K562 (cell line): ENCODE measurements around the gene ERMN. TPM values are rescaled to one million over a fixed set of nuclear protein-coding genes. Genes with fewer than 3 reads are reported as not detected.

Experiments used
- CTBP1 ChIP-seq: fragments of 450-650 bp; IDR thresholded peaks from 2 replicates; pipeline ENCODE4 v1.6.1; 2016; ENCODE audit warnings: borderline replicate concordance
- DIDO1 ChIP-seq: fragments of 450-650 bp; IDR thresholded peaks from 2 replicates; pipeline ENCODE4 v1.6.1; 2016; ENCODE audit warnings: low read depth, missing biosample characterization, missing genetic modification characterization
- EP300 ChIP-seq: IDR thresholded peaks from 2 replicates; pipeline ENCODE4 v1.6.1; 2012; ENCODE audit warnings: low read length, improper control_type of control experiment
- FOXP1 ChIP-seq: sonication (generic); formaldehyde crosslinking; IDR thresholded peaks from 2 replicates; pipeline ENCODE4 v1.8.0; 2022; ENCODE audit warnings: mild to moderate bottlenecking, missing genetic modification reagents
- HDAC8 ChIP-seq: fragments of 450-650 bp; IDR thresholded peaks from 2 replicates; pipeline ENCODE4 v1.6.1; 2016; ENCODE audit warnings: mild to moderate bottlenecking, missing genetic modification characterization, moderate library complexity, missing compliant biosample characterization
- JUND ChIP-seq, 2 experiments: IDR thresholded peaks; 2 replicates in 1 of 2; 3 replicates in 1 of 2; pipeline ENCODE4 v1.6.1; 2011; ENCODE audit warnings: borderline replicate concordance in 2 of 2, low read depth in 2 of 2, low read length in 2 of 2, improper control_type of control experiment in 1 of 2, missing biosample characterization in 1 of 2, missing genetic modification characterization in 1 of 2, missing genetic modification reagents in 1 of 2
- KAT2B ChIP-seq: IDR thresholded peaks from one replicate; pipeline ENCODE4 v1.6.1; 2012; ENCODE audit warnings: low read depth, mild to moderate bottlenecking, control low read depth, inconsistent platforms, low read length, moderate library complexity
- KDM1A ChIP-seq, 2 experiments: fragments of 450-650 bp; IDR thresholded peaks; 2 replicates each; pipeline ENCODE4 v1.6.1; 2016; ENCODE audit warnings: mild to moderate bottlenecking in 2 of 2
- PKNOX1 ChIP-seq: fragments of 450-650 bp; IDR thresholded peaks from 2 replicates; pipeline ENCODE4 v1.6.1; 2016
- PRDM10 ChIP-seq: fragments of 450-650 bp; IDR thresholded peaks from 2 replicates; pipeline ENCODE4 v1.6.1; 2018; ENCODE audit not compliant: partially characterized antibody
- RBFOX2 ChIP-seq: fragments of 200-400 bp; formaldehyde crosslinking; IDR thresholded peaks from 2 replicates; pipeline ENCODE4 v1.6.1; 2017; ENCODE audit warnings: low read depth, mild to moderate bottlenecking, low read length, moderate library complexity
- STAG1 ChIP-seq: sonication (generic); formaldehyde crosslinking; IDR thresholded peaks from 2 replicates; pipeline ENCODE4 v1.5.0; 2020; ENCODE audit warnings: missing genetic modification reagents, borderline replicate concordance
- TEAD1 ChIP-seq, 2 experiments: fragments of 450-650 bp in 1 of 2; sonication (generic) in 1 of 2; formaldehyde crosslinking; IDR thresholded peaks; 2 replicates each; pipeline versions ENCODE4 v1.4.0 to v1.8.0; 2020 to 2022; ENCODE audit warnings: mild to moderate bottlenecking in 2 of 2, missing genetic modification reagents in 1 of 2
- YY1 ChIP-seq, 3 experiments: IDR thresholded peaks; 2 replicates each; pipeline ENCODE4 v1.6.1; 2011; ENCODE audit warnings: low read length in 2 of 3, mild to moderate bottlenecking in 2 of 3, moderate library complexity in 2 of 3, borderline replicate concordance in 1 of 3, control low read depth in 1 of 3, low read depth in 1 of 3; ENCODE audit not compliant: insufficient read depth in 3 of 3, insufficient replicate concordance in 2 of 3, control insufficient read depth in 1 of 3, insufficient read length in 1 of 3; ENCODE audit errors: extremely low read depth in 1 of 3
- ZNF584 ChIP-seq: fragments of 200-800 bp; sonication (Bioruptor generic); IDR thresholded peaks from 2 replicates; pipeline ENCODE4 v1.6.1; 2016; ENCODE audit warnings: low read depth, mild to moderate bottlenecking, missing genetic modification characterization, missing compliant biosample characterization
- ZNF785 ChIP-seq: fragments of 250-450 bp; sonication (Bioruptor Pico); IDR thresholded peaks from 2 replicates; pipeline ENCODE4 v1.4.0; 2020; ENCODE audit warnings: mild to moderate bottlenecking
- polyA plus RNA-seq, 8 experiments: library from polyadenylated mRNA; depleted of rRNA in 4 of 8; stranded (reverse) in 5 of 8; unstranded in 3 of 8; fragments of >200 nt; fragmentation: Nextera tagmentation in 2 of 8; fragmentation: Illumina TruSeq in 1 of 8; extraction: Ambion mirVana in 2 of 8; extraction: Trizol in 1 of 8; gene quantifications; 2 replicates each; pipeline versions ENCODE4 v1.2.1 to v1.2.3, GENCODE V29; 2011 to 2014; ENCODE audit warnings: inconsistent platforms in 1 of 8, missing spikeins in 1 of 8
- total RNA-seq, 7 experiments: library from RNA; depleted of rRNA in 6 of 7; stranded (reverse); fragments of >200 nt in 6 of 7; fragmentation: Illumina TruSeq in 2 of 7; extraction: Trizol in 2 of 7; gene quantifications; 2 replicates each; pipeline versions ENCODE4 v1.2.1 to v1.2.3, GENCODE V29; 2011 to 2021; ENCODE audit warnings: low replicate concordance in 1 of 7
- TF ChIP-seq, protein P1 (sequence below): fragments of 150-350 bp; IDR thresholded peaks from 2 replicates; pipeline ENCODE4 v1.6.1; 2014; ENCODE audit warnings: low read depth, mild to moderate bottlenecking, low read length, borderline replicate concordance

The ERMN gene
- total and polyA plus RNA-seq, 9 of the 15 experiments (the other 6 are each of a cell fraction or from before 2014, with no cell fraction given): 0.03 to 0.11 (median 0.05) TPM; not detected in 3

DNA sequence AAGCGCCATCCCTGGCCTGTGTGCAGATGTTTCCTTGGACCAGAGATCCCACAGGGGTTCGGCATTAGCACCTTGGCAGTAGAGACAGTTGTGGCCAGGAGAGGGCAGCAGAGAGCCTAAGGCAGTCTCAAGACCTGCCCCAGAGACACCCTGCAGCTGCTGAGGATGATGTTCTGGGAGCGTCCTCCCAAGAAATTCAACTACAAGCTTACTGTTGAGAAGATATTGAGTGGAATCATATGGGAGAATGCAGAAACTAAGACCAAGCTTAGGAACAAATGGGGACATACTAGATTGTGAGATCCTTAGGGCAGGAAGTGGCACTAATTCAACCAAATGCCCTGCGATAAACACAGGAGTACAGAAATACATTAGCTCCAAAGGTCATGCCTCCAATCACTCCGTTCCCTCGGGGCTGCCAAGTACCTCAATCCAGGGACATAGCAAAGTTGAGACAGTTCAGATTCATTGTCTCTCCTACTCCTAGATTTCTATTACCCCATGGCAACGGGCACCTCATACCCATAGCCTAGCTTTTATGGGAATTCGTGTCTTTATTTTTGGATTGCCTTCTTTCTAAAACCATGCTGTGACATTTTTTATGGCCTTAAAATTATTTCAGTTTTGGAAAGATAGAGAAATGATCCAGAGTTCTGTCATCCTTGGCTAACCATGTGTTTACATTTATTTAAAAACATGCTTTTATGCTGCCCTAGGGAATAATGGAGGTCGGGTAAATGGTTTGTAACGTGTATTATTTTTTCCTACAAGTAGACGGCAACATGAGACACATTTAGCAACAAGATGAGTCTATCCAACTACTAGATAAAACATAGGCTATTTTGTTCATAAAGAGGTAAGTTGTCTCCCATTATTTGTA lies 2.2 kb upstream of the ERMN start (continued):
- TF ChIP-seq CTBP1 (peak; percentile 83), YY1 (IDR thresholded peaks at IDR 0.05; ENCODE audit: borderline replicate concordance in 1 of 3, control insufficient read depth in 1 of 3, extremely low read depth in 1 of 3, insufficient read depth in 3 of 3, insufficient read length in 1 of 3, insufficient replicate concordance in 2 of 3, low read depth in 1 of 3, low read length in 2 of 3) (peak in 2 of 3 experiments; percentile 22 to 48), TEAD1 (CRISPR knock-in tag; IDR thresholded peaks at IDR 0.05) (0 out of 4 replicates have a peak, but pooled peaks of 1 of the 2 experiments have one; percentile 34), KAT2B (no peak), JUND (IDR thresholded peaks at IDR 0.05; ENCODE audit: borderline replicate concordance, low read depth, low read length) (peak; percentile 44; the same call in 1 of the 2 replicates), JUND (tag; IDR thresholded peaks at IDR 0.05; ENCODE audit: borderline replicate concordance, low read depth, low read length) (peak; percentile 41; the same call in 1 of the 3 replicates), PRDM10 (no peak), EP300 (no peak), STAG1 (no peak), PKNOX1 (no peak), KDM1A (IDR thresholded peaks at IDR 0.05) (peak in 1 of 2 experiments; percentile 28; a peak in 1 of 4 replicates), FOXP1 (CRISPR knock-in tag) (no peak), ZNF584 (CRISPR knock-in tag) (no peak), RBFOX2 (no peak), HDAC8 (tag) (no peak), ZNF785 (CRISPR knock-in tag) (no peak), DIDO1 (no peak)
- TF ChIP-seq, protein P1, sequence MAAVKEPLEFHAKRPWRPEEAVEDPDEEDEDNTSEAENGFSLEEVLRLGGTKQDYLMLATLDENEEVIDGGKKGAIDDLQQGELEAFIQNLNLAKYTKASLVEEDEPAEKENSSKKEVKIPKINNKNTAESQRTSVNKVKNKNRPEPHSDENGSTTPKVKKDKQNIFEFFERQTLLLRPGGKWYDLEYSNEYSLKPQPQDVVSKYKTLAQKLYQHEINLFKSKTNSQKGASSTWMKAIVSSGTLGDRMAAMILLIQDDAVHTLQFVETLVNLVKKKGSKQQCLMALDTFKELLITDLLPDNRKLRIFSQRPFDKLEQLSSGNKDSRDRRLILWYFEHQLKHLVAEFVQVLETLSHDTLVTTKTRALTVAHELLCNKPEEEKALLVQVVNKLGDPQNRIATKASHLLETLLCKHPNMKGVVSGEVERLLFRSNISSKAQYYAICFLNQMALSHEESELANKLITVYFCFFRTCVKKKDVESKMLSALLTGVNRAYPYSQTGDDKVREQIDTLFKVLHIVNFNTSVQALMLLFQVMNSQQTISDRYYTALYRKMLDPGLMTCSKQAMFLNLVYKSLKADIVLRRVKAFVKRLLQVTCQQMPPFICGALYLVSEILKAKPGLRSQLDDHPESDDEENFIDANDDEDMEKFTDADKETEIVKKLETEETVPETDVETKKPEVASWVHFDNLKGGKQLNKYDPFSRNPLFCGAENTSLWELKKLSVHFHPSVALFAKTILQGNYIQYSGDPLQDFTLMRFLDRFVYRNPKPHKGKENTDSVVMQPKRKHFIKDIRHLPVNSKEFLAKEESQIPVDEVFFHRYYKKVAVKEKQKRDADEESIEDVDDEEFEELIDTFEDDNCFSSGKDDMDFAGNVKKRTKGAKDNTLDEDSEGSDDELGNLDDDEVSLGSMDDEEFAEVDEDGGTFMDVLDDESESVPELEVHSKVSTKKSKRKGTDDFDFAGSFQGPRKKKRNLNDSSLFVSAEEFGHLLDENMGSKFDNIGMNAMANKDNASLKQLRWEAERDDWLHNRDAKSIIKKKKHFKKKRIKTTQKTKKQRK: no peak
